ENCODE data around the gene LIN28B.

LIN28B gene

DNA sequence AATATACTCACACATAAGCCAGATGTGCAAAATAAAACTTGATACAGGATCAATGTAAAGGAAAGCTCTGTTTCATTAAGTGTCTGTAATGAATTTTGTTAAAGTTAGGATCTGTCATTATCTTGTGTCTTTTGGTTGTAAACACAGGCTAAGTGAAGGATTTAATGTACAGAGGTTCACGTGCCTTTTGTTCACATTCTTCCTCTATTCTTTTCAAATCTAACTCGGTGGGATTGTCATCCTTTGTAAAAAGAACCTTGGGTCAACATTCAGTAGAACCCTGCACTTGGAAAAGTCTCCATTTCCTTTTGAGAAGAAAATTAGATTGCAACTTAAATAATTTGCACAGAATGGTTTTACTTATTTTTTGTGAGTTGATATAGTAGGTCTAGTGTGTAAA lies 7.7 kb upstream of the LIN28B start:
- DNase-seq: no peak
- TF ChIP-seq GATA1 (IDR thresholded peaks at IDR 0.05; ENCODE audit: low read depth, low read length) (no peak), POLR2A (IDR thresholded peaks at IDR 0.05; ENCODE audit: low read length) (no peak)

DNA sequence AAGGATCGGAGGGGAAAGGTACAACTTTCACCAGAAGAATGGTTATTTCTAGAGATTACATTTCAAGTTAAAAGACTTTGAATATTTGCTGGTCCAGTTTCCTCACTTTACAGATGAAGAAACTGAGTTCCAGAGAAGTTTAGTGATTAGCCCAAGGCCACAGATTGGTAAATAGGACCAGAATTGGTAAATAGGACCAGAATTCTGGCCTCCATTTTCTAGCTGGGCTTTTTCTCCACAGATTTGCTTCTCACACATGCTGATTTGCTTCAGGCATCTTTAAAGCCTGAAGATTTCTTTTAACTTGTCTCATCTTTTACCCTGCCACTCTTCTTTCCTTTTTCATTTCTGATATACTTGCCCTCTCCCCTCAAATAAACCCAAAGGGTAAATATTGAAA lies 5.2 kb upstream of the LIN28B start:
- TF ChIP-seq POLR2A (IDR thresholded peaks at IDR 0.05; ENCODE audit: low read length) (no peak), GATA1 (IDR thresholded peaks at IDR 0.05; ENCODE audit: low read depth, low read length) (no peak)
- peak in 1 of 2 experiments; percentile 6 for DNase-seq

DNA sequence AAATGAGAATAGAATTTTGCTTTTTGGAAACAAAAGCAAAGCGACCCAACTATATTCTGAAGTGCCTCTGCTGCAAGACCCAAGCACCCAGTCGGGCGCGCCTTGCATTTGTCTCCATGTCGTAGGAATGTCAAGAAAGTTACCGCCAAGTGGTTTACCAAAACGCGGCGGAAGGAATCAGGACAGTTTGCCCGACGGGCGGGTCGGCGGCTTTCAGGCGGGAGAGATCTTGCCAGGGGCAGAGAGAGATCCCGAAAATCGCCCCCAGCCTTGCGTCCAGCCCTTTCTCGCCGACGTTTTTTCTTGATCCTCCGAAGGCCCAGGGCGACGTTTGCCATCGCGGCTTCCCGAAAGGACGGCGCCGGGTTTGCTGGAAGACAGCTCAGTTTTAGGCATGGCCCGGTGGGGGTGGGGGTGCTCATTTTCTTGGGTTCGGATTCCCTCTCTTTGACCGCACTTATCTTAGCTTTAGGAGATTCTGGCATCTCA lies 4.0 kb upstream of the LIN28B start:
- DNase-seq: peak; percentile 59 to 62
- TF ChIP-seq GATA1 (IDR thresholded peaks at IDR 0.05; ENCODE audit: low read depth, low read length): no peak
- no peak for TF ChIP-seq POLR2A (IDR thresholded peaks at IDR 0.05; ENCODE audit: low read length)

DNA sequence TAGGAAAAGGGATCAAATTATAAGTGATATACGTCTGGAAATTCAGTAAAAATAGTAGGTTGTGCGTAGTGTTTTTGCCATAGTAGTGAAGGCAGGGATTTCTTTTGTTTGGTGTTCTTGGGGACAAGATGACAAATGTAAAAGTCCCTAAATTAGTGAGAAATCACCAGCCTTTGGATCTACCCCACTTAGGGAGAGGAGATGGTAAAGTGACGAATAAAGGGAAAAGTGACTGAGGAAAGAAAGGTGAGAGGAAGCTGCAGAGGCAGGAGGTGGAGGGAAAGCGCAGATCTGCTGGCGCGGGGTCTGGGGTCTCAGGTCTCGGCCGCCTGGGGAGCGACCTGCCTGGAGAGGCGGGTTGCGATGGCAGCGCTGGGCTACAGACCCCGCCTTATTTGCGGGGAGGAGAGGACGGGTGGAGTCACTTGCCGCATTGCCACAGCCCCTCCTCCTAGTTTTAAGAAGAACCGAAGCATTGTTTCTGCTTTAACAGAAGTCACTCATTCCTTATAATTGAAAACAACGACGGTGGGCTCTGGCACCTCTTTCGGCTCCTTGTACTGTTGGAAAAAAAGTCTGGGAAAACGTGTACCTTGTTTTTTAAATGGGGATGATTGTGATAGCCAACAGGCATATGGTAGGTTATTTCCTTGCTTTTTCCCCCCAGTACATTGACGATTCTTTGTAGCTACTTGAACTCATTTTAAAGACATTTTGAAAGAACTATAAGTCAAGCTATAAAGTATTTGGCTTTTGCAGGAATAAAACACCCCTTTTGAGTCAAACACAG lies 3.3 kb upstream of the LIN28B start:
- peak; percentile 76 to 82 for DNase-seq

DNA sequence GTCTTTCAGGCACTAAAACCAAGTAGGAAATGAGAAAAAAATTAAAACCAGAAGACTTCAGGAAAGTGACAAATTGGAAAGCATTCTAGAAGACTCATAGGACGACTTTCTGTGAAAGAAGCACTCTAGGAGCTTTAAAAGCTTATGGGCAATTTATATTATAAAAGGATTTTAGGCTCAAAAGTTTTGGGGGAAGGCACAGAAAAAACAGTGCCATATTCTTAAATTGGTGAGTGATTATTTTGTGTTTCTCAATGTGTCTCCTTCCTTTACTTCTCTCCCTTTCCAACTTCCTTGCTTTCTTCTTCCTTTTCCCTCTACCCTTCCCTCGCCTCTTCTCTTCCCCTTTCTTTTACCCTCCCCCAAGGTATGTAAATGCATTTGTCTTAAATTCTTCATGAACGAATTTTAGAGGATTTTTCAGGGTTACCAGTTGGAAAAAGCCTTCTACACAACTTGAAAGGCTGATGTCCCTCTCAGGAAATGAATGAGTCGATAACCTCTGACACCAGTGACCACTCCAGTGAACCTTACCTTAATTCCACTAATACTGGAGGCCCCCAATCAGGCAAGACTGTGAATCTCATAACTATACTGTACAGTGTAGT lies 2.6 kb upstream of the LIN28B start:
- no peak for TF ChIP-seq POLR2A (IDR thresholded peaks at IDR 0.05; ENCODE audit: low read length)
- no peak for TF ChIP-seq GATA1 (IDR thresholded peaks at IDR 0.05; ENCODE audit: low read depth, low read length)
- DNase-seq: peak; percentile 55 to 62

DNA sequence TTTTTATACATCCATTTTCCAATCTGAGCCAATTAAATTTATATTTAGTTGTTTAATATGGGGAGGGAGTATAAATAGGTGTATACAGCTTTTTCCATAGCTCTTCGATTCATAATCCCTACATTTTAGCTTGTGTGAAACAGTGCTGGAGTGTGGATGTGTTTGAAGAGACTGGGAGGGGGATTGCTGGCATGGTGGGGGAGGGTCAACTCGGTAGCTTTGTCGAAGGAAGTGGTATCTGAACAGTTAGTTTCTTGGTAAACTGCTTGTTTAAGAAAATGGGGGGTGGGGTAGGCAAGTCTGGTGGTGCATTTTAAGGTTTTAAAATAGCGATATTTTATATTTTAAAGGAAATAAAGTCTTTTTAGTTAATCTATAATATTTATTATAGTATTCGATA lies 1.4 kb upstream of the LIN28B start:
- DNase-seq: peak; percentile 41 to 51
- TF ChIP-seq POLR2A (IDR thresholded peaks at IDR 0.05; ENCODE audit: low read length): no peak

DNA sequence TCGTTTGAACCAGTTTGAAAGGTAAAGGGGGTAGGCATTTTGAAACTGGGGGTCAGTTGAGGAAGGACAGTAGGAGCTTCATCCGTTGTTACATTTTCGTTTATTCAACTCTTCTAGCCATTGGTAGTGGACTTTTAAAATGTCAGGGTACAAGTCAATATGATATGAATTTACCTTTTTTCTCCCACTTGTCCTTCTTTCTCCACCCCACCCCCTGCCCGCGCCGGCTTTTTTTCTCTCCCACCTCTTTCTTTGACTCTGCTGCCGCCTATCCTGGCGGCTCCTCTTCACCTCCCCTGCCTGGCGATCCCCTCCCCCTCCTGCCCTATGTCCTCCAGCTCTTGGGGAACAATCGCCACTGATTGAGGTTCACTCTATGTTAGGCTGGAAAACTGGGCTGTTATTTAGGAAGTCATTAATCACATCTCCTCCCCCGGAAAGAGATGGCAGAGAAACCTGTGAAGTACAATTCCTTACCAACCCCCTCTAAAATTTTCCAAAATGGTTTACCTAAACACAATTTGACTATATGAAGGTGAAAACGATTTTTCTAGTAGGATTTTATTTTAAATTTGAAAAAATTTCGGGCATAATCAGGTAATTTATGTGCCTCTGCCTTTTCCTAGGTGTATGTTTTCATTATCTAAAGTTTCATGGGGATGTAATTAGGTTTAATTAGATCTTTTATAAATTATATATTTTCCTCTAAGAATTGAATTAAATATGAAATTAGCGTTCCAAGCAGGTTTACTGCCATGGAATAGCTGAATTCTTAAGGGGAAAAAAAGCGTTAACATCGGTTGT lies 778 bp upstream of the LIN28B start:
- no peak for TF ChIP-seq POLR2A (IDR thresholded peaks at IDR 0.05; ENCODE audit: low read length)
- no peak for TF ChIP-seq GATA1 (IDR thresholded peaks at IDR 0.05; ENCODE audit: low read depth, low read length)
- DNase-seq: peak; percentile 64 to 73

DNA sequence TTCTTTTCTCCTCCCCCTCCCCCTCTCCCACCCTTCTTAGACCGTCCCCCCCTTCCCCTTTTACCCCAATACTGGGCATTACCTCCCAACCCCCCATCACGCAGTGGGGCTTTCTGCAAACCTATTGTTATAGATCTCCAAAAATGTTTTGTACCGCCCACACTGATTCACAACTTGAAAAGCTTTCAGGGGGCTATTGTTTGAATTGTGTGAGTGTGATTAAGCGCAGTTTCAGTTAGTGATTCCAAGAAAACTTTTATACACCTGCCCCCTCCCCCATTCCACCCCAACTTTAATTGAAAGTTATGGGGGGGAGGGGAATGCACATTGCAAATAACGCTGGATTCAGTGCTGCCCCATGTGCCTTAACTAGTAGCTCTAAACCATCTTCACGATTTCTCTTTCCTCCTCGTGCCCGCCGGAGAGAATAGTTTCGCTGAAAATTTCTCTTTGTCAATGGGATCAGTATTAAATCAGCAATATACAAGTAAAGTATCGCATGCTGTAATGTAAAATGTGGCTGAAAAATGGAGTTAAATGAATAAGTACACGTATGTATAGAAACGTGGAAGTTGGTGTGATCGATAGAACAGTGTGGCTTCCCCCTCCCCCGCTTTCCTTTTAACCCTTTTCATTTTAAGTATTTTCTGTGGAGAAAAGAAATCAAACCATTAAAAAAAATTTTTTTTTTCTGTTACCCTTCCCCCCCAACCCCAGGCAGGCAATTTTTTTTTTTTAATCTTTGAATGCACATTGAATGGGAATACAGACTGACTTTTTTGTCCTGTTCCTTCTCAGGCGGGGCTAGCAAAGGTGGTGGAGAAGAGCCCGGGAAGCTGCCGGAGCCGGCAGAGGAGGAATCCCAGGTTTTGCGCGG lies 632 bp downstream of the LIN28B start:
- DNase-seq: peak; percentile 62 to 72
- TF ChIP-seq POLR2A (IDR thresholded peaks at IDR 0.05; ENCODE audit: low read length): no peak
- no peak for TF ChIP-seq GATA1 (IDR thresholded peaks at IDR 0.05; ENCODE audit: low read depth, low read length)

DNA sequence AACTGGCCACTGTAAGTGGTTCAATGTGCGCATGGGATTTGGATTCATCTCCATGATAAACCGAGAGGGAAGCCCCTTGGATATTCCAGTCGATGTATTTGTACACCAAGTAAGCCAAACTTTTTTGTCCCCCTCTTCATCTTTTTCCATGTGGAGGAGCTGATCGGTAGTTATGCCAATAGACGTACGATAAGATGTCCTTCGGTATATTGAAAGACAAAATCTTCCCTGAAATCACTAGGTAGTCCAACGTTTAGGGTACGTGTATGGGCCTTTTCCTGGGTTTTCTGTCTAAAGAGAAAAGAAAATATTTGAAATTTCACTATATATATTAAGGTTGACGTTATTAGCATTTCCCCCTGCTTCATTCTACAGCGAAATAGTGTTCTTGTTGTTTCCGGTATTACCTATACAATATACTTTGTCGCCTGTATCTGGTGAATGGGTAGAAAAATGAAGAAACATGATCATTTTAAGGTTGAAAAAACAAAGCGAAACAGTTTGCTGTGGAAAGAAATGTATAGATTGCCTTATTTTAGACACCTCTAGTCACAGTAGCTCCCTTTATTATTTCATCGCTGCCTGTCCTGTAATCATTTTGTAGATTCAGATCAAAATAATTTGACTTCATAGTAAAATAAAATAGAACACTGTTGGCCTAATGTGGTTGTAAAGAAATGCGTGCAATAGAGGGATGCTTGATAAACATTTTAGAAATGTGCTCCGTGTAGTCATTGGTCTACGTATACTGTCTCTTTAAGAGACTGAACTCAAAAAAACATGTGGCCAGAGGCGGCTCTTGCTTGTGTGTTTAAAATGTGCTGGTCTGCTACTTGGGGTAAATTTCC lies 1.5 kb downstream of the LIN28B start:
- no peak for TF ChIP-seq POLR2A (IDR thresholded peaks at IDR 0.05; ENCODE audit: low read length)
- no peak for TF ChIP-seq GATA1 (IDR thresholded peaks at IDR 0.05; ENCODE audit: low read depth, low read length)

DNA sequence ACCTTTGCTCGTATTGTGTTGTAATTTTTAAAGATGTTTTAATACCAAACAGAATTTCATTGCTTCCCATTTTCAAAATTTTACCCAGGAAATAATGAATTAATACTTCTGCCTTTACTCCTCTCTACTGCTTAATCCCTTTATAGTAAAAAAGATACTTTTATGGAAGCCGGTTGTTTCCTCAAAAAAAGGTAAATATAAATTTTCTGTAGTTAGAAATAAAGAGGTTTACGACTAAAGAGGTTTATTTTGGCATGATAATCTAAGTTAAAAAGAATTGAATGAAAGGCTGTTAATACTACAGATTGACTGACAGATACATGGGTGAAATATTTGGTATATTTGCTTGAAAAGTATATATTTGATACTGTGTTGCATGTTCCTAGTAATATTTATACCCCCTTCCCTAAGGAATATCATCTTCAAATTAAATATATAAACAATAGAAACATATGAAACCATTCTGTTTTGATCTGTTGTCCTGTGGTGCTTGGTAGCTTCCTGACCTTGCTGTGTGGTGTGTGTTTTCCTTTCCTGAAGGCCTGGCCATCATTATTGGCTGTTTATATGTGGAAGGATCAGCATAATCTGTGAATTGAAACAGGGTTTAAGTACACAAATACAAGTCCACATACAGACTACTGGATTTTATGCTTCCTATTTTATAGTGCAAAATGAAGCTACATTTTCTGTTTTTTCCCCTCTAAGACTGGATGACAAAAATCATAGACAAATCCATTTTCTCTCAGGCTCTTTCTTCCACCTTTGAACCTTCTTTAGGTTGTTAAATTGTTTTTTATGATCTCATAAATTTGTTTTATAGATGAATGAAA lies 2.3 kb downstream of the LIN28B start:
- DNase-seq: peak; percentile 35 to 37
- TF ChIP-seq POLR2A (IDR thresholded peaks at IDR 0.05; ENCODE audit: low read length): no peak
- no peak for TF ChIP-seq GATA1 (IDR thresholded peaks at IDR 0.05; ENCODE audit: low read depth, low read length)

More for the DNA sequence above, 1.5 kb downstream of the LIN28B start:
- DNase-seq: peak; percentile 68 to 78

DNA sequence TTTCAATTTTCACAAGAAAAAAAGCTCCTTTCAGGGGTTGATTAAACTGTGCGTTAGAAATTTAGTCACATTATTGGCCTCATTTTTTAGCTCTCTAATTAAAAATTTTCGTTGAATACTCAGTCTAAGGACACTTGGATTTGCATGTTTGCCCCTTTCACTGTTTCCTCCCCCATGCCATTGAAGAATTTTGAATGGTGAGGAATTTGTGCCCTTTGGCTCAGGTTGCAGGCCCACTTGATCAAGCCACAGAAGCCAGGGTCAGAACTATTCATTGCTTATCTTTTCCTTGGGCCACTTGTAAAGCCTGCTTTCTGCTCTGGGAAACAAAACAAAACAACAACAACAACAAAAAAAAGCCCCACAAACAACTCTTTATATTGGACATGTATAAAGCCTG lies 12.2 kb downstream of the LIN28B start:
- no peak for DNase-seq
- TF ChIP-seq POLR2A (IDR thresholded peaks at IDR 0.05; ENCODE audit: low read length): no peak
- no peak for TF ChIP-seq GATA1 (IDR thresholded peaks at IDR 0.05; ENCODE audit: low read depth, low read length)

Measured in erythroblast (primary cell).